ENCODE results near the gene GATAD2A. TPM values are rescaled to one million over a fixed set of nuclear protein-coding genes. Genes with fewer than 3 reads are reported as not detected.

GATAD2A gene
- total and polyA plus RNA-seq, 9 of the 15 experiments (the other 6 are each of a cell fraction or from before 2014, with no cell fraction given) = 2.4 to 226 (median 44.2) TPM

DNA sequence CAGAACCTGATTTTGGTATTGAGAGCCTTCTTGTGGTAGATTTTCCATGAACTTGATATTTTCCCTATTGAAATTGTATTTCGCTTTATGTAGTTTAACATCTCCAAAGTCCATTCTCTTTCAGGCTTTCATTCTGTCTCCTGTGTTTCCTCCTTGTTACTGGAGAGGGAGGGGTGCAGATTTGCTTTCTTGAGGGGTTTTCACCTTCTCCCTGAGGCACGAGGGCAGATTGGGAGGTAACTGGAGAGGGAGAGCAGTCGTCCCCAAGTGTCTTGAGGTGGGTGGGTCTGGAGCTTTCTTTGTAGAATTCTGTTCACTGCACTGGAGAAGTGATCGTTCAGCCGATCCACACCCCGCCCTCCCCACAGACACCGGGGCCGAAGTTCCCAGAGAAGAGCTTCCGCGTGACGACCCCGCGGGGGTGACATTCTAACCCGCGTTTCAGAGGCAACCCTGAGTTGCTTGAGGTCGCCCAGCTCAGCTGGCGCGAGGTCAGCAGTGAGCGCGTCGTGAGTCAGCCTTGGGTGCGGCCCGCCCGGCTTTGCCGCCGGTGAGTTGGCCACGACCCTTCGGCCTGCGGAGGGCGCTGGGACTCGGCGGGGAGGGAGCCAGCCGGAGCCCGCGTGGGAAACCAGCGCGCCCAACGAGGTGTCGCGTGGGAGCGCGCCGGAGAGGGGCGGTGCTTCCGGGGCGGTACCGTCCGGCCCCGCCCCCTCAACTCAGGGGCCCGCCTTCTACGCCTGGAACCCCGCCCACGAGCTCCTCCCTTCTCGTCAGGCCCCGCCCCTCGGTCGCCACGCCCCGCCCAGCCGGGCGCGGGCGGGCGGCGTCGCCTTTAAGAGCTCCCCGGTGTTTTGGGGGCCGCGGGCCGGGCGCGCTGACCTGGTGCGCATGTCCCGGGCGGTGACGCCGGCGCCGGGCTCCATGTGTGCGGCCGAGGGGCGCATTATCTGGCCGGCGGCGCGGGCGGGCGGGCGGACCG, at the start of gene GATAD2A (continued):
- no peak for TF ChIP-seq CC2D1A (IDR thresholded peaks at IDR 0.05)
- TF ChIP-seq, protein P1, sequence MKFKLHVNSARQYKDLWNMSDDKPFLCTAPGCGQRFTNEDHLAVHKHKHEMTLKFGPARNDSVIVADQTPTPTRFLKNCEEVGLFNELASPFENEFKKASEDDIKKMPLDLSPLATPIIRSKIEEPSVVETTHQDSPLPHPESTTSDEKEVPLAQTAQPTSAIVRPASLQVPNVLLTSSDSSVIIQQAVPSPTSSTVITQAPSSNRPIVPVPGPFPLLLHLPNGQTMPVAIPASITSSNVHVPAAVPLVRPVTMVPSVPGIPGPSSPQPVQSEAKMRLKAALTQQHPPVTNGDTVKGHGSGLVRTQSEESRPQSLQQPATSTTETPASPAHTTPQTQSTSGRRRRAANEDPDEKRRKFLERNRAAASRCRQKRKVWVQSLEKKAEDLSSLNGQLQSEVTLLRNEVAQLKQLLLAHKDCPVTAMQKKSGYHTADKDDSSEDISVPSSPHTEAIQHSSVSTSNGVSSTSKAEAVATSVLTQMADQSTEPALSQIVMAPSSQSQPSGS (CRISPR knock-in tag; IDR thresholded peaks at IDR 0.05) = no peak
- TF ChIP-seq ZZZ3 (IDR thresholded peaks at IDR 0.05) = no peak
- no peak for TF ChIP-seq ZNF707 (CRISPR knock-in tag; conservative IDR thresholded peaks at IDR 0.05)
- TF ChIP-seq, protein P2, sequence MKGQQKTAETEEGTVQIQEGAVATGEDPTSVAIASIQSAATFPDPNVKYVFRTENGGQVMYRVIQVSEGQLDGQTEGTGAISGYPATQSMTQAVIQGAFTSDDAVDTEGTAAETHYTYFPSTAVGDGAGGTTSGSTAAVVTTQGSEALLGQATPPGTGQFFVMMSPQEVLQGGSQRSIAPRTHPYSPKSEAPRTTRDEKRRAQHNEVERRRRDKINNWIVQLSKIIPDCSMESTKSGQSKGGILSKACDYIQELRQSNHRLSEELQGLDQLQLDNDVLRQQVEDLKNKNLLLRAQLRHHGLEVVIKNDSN (CRISPR knock-in tag; IDR thresholded peaks at IDR 0.05) = peak; percentile 61; the same call in 1 of the 2 replicates
- TF ChIP-seq, protein P3, sequence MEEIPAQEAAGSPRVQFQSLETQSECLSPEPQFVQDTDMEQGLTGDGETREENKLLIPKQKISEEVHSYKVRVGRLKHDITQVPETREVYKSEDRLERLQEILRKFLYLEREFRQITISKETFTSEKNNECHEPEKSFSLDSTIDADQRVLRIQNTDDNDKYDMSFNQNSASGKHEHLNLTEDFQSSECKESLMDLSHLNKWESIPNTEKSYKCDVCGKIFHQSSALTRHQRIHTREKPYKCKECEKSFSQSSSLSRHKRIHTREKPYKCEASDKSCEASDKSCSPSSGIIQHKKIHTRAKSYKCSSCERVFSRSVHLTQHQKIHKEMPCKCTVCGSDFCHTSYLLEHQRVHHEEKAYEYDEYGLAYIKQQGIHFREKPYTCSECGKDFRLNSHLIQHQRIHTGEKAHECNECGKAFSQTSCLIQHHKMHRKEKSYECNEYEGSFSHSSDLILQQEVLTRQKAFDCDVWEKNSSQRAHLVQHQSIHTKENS (CRISPR knock-in tag; IDR thresholded peaks at IDR 0.05) = no peak
- TF ChIP-seq NFXL1 (CRISPR knock-in tag; IDR thresholded peaks at IDR 0.05) = no peak
- TF ChIP-seq HOXB6 (CRISPR knock-in tag; IDR thresholded peaks at IDR 0.05; ENCODE audit: borderline replicate concordance) = no peak
- TF ChIP-seq, protein P4, sequence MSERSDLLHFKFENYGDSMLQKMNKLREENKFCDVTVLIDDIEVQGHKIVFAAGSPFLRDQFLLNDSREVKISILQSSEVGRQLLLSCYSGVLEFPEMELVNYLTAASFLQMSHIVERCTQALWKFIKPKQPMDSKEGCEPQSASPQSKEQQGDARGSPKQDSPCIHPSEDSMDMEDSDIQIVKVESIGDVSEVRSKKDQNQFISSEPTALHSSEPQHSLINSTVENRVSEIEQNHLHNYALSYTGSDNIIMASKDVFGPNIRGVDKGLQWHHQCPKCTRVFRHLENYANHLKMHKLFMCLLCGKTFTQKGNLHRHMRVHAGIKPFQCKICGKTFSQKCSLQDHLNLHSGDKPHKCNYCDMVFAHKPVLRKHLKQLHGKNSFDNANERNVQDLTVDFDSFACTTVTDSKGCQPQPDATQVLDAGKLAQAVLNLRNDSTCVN (CRISPR knock-in tag; IDR thresholded peaks at IDR 0.05) = no peak
- TF ChIP-seq RFX7 (CRISPR knock-in tag; IDR thresholded peaks at IDR 0.05) = no peak
- no peak for TF ChIP-seq GATA2 (CRISPR knock-in tag; IDR thresholded peaks at IDR 0.05)
- no peak for TF ChIP-seq TCF7 (IDR thresholded peaks at IDR 0.05; ENCODE audit: borderline replicate concordance)
- TF ChIP-seq, protein P5, sequence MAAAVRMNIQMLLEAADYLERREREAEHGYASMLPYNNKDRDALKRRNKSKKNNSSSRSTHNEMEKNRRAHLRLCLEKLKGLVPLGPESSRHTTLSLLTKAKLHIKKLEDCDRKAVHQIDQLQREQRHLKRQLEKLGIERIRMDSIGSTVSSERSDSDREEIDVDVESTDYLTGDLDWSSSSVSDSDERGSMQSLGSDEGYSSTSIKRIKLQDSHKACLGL (CRISPR knock-in tag; IDR thresholded peaks at IDR 0.05; ENCODE audit: borderline replicate concordance, poor library complexity, severe bottlenecking) = no peak
- peak; percentile 66; the same call in 1 of the 2 replicates for TF ChIP-seq BHLHE40 (IDR thresholded peaks at IDR 0.05; ENCODE audit: low read length)
- TF ChIP-seq MCM5 (IDR thresholded peaks at IDR 0.05; ENCODE audit: low read depth) = no peak
- TF ChIP-seq ZNF780A (CRISPR knock-in tag; IDR thresholded peaks at IDR 0.05) = no peak
- 0 out of 2 replicates have a peak, but pooled peaks have one; percentile 65 for TF ChIP-seq NR1H2 (CRISPR knock-in tag; IDR thresholded peaks at IDR 0.05)
- TF ChIP-seq ZNF165 (CRISPR knock-in tag; IDR thresholded peaks at IDR 0.05; ENCODE audit: borderline replicate concordance) = no peak
- TF ChIP-seq ZNF79 (CRISPR knock-in tag; IDR thresholded peaks at IDR 0.05; ENCODE audit: low read depth) = no peak
- no peak for TF ChIP-seq CBX8 (IDR thresholded peaks at IDR 0.05; ENCODE audit: borderline replicate concordance, extremely low read depth, low read depth, low read length, poor library complexity, severe bottlenecking)
- no peak for TF ChIP-seq ZNF507 (tag; conservative IDR thresholded peaks at IDR 0.05)
